GM10248 (cell line): Measurements from ENCODE around the gene CELF4.

Source experiments
- CTCF ChIA-PET: fragments of 300-600 bp; sonication (Branson Sonifier 250); formaldehyde crosslinking; extraction: SDS; loops from one replicate; lab custom pipeline; 2021; ENCODE audit warnings: antibody characterized with exemption; lab: Yijun Ruan, JAX
- POLR2A ChIA-PET: fragments of 350-650 bp; sonication (Branson Sonifier 250); formaldehyde crosslinking; extraction: SDS; loops from one replicate; lab custom pipeline; 2020; ENCODE audit warnings: antibody characterized with exemption; lab: Yijun Ruan, JAX
- DNase-seq: peaks from one replicate; pipeline ENCODE4 v3.0.0; 2012; ENCODE audit errors: extremely low spot score
- TF ChIP-seq, protein P1 (sequence below): IDR thresholded peaks from 2 replicates; pipeline ENCODE4 v1.5.1; 2012; ENCODE audit warnings: mild to moderate bottlenecking, low read depth; ENCODE audit errors: extremely low read depth, missing control alignments, control extremely low read depth

The CELF4 gene

DNA sequence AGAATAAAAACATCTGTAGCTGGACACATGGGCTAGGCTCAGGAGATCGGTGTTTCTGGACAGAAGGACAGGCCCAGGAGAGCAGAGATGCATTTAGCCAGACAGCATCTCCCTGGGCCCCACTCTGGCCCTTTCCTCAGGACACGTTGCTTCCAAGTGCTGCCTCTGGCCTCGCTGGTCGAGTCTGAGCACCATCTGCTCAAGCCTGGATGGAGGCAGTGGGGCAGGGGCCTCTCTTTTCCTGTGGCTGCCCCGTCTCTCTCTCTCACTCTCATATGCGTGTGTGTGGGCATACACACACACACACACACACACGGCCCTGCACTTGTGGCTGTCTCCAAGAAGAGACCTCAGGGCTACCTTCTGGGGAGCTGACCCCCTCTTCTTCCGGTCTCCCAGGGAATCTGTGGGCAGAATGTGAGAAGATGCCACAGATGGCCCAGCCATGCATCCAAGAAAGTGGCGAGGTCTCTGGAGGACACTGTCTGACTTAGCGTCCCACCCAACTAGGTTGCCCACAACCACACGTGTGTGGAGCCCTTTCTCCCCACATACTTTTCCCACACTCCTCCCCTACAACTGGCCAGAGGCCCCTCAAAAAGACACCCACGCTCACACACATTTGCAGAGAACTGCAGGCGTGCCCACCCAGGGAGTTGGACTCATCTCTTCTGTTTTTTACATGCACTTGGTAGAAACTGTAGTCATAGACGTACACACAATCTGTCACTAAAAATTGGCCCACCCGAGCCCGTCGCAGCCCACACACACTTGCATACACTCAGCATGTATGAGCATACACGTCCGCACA is 19.9 kb downstream of the CELF4 start:
- ChIA-PET POLR2A (no interaction called here), CTCF (interaction anchor here (1.5 kb wide), 1 partner anchor 8 kb away, joined by 3 read pairs; no protein-coding TSS in a partner anchor)
- DNase-seq: no peak
- TF ChIP-seq, protein P1, sequence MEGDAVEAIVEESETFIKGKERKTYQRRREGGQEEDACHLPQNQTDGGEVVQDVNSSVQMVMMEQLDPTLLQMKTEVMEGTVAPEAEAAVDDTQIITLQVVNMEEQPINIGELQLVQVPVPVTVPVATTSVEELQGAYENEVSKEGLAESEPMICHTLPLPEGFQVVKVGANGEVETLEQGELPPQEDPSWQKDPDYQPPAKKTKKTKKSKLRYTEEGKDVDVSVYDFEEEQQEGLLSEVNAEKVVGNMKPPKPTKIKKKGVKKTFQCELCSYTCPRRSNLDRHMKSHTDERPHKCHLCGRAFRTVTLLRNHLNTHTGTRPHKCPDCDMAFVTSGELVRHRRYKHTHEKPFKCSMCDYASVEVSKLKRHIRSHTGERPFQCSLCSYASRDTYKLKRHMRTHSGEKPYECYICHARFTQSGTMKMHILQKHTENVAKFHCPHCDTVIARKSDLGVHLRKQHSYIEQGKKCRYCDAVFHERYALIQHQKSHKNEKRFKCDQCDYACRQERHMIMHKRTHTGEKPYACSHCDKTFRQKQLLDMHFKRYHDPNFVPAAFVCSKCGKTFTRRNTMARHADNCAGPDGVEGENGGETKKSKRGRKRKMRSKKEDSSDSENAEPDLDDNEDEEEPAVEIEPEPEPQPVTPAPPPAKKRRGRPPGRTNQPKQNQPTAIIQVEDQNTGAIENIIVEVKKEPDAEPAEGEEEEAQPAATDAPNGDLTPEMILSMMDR: no peak

DNA sequence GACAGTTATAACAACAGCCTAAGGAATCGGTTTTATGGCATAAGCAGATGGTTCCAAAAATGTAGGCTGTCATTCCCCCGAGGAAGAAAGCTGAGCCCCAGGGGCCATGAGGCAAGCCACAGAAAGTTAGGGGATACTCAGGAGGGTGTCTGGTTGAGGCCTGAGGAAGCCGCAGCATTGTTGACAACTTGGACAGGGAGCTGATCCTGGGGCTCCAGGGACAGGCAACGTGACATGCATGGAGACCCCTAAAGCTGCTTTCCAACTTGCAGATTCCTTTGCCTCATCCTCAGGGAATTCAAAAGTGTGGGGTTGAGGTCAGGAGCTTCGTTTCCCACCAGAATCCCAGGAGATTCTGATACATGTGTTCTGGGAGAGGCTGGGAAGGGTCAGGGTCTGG is 20.9 kb downstream of the CELF4 start:
- CTCF ChIA-PET: interaction anchor here (1.0 to 1.5 kb wide), 2 partner anchors 9 to 194 kb away, joined by 3 read pairs; no protein-coding TSS in a partner anchor
- DNase-seq: no peak
- POLR2A ChIA-PET: no interaction called here
- TF ChIP-seq, protein P1: no peak

- TF ChIP-seq, protein P1: no peak
- POLR2A ChIA-PET: no interaction called here
- no peak for DNase-seq
- CTCF ChIA-PET: interaction anchor here (1.0 to 1.5 kb wide), 2 partner anchors 10 to 194 kb away, joined by 3 read pairs; no protein-coding TSS in a partner anchor
These were observed 21.4 kb downstream of the CELF4 start for GRCh38 chr18:37544217-37544616.

DNA sequence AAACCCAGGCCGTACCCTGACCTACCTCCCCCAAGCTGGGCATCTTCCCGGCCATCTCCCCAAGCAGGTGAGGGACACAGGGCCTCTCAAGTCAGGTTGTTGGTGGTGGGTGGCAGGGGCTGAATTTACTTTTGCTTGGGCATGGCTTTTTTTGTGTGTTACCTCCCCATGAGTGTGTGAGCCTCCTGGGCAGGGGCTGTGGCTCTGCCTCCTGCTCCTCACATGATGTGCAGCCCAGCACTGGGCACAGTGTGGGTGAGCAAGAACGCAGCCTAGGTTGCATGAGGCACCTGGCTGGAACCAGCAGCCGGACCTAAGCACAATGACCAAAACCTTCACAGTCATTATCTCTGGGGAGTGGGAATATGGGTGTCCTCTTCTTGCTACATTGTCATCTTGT is 22.3 kb downstream of the CELF4 start:
- DNase-seq: no peak
- ChIA-PET POLR2A (no interaction called here), CTCF (interaction anchor here (1.2 kb wide), 1 partner anchor 13 kb away, joined by 3 read pairs; no protein-coding TSS in a partner anchor)
- TF ChIP-seq, protein P1: no peak

DNA sequence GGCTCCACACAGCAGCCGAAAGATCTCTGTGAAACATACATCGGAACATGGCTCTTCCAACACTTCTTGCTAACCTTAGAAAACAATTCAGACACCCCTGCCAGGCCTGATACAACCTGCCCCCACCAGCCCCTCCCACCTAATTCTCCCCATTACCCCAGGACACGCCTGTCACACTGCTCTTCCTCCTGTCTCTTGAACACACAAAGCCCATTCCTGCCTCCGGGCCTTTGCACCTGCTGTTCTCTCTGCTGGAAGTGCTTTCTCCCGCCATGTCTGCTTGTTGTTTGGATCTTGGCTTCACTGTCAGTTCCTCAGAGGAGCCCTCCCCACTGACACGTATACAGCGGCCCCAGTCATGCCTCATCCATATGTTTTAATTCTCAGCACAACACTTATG is 24.1 kb downstream of the CELF4 start:
- TF ChIP-seq, protein P1: no peak
- no peak for DNase-seq
- ChIA-PET CTCF (no interaction called here), POLR2A (no interaction called here)

DNA sequence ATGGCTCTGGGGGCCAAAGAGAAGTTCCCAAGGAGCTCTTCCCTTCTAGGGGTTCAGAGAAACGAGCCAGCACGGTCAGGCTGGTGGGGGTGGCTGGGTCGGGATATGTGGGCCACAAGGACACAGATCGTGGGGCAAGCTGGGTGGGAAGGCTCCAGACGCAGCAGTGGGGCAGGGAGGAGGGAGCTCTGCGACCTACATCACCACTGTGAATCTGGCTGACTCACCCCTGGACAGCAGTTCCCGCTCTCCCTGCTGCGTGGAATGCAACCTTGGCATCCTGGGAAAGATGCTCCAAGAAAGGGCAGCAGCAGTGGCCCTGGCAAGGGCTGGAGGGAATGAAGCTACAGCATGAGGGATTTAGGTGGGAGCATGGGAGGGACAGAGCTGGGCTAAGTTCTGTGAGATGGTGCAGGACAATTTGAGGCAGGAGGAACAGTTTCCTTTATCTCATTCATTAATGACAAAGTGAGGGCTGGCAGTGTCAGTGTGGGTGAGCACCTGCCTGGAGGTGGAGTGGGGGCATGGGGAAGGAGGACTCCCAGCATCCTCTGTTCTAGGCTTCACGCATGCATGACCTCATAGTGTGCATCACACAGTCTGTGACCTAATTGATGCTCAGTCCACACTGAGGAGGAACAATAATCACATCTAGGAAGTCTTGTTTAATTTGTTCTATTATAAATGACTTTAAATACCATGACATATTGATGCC is 25.0 kb downstream of the CELF4 start:
- ChIA-PET POLR2A (no interaction called here), CTCF (interaction anchor here (1.4 to 3.7 kb wide), 2 partner anchors 123 to 154 kb away, joined by 3 to 22 read pairs; no protein-coding TSS in a partner anchor)
- DNase-seq: no peak
- TF ChIP-seq, protein P1: no peak
